CD4-positive, alpha-beta T cell treated with Interleukin-12 subunit alpha and Interleukin-12 subunit beta, for 1 hour (primary cell): Measurements from ENCODE around the gene MPZL3.

Experiments
- DNase-seq: peaks from one replicate; pipeline ENCODE4 v3.0.0-alpha.2; 2020

MPZL3 gene

GRCh38 chr11:118251858-118252652 is at the start of gene MPZL3:
TSS of gene MPZL3 (minus strand) at chr11:118252365. CDS start at chr11:118252294, 71 bp downstream.
- DNase-seq: peak; percentile 94

- no peak for DNase-seq
Observed at GRCh38 chr11:118301600-118302195, 49.5 kb upstream of the MPZL3 start.

- DNase-seq: peak; percentile 72
Observed at GRCh38 chr11:118295815-118296454, 43.8 kb upstream of the MPZL3 start.

- no peak for DNase-seq
Observed at GRCh38 chr11:118295199-118295598, 43.0 kb upstream of the MPZL3 start.

GRCh38 chr11:118294053-118294452 is 41.9 kb upstream of the MPZL3 start:
- no peak for DNase-seq

- DNase-seq: no peak
Observed at GRCh38 chr11:118291477-118292135, 39.4 kb upstream of the MPZL3 start.

GRCh38 chr11:118290923-118291322 is 38.8 kb upstream of the MPZL3 start:
- DNase-seq: peak; percentile 70

GRCh38 chr11:118289401-118289800 is 37.2 kb upstream of the MPZL3 start:
- no peak for DNase-seq

GRCh38 chr11:118287006-118287405 is 34.8 kb upstream of the MPZL3 start:
- no peak for DNase-seq

GRCh38 chr11:118286545-118286944 is 34.4 kb upstream of the MPZL3 start:
- DNase-seq: no peak

GRCh38 chr11:118283756-118284350 is 31.7 kb upstream of the MPZL3 start:
- DNase-seq: no peak

GRCh38 chr11:118283037-118283636 is 31.0 kb upstream of the MPZL3 start:
- no peak for DNase-seq

- DNase-seq: no peak
Observed at GRCh38 chr11:118282606-118283005, 30.4 kb upstream of the MPZL3 start.

- peak; percentile 35 for DNase-seq
Observed at GRCh38 chr11:118281284-118281683, 29.1 kb upstream of the MPZL3 start.

- no peak for DNase-seq
Observed at GRCh38 chr11:118277312-118277711, 25.1 kb upstream of the MPZL3 start.

GRCh38 chr11:118276422-118276821 is 24.3 kb upstream of the MPZL3 start:
- DNase-seq: no peak

- no peak for DNase-seq
Observed at GRCh38 chr11:118275176-118275575, 23.0 kb upstream of the MPZL3 start.

GRCh38 chr11:118274186-118274585 is 22.0 kb upstream of the MPZL3 start:
- no peak for DNase-seq

- DNase-seq: no peak
Observed at GRCh38 chr11:118272001-118272400, 19.8 kb upstream of the MPZL3 start.

GRCh38 chr11:118267486-118267885 is 15.3 kb upstream of the MPZL3 start:
- DNase-seq: no peak

- DNase-seq: no peak
Observed at GRCh38 chr11:118265954-118266353, 13.8 kb upstream of the MPZL3 start.
